HG03469 (cell line): Measurements from ENCODE around the gene BEND6.

ENCODE experiments used
- ATAC-seq: cut with Tn5 transposase; IDR thresholded peaks from one replicate; pipeline ENCODE4 v1.9.1; 2021; ENCODE audit warnings: mild to moderate bottlenecking, moderate library complexity, moderate number of reproducible peaks; ENCODE audit not compliant: unreplicated experiment

Gene BEND6, protein sequence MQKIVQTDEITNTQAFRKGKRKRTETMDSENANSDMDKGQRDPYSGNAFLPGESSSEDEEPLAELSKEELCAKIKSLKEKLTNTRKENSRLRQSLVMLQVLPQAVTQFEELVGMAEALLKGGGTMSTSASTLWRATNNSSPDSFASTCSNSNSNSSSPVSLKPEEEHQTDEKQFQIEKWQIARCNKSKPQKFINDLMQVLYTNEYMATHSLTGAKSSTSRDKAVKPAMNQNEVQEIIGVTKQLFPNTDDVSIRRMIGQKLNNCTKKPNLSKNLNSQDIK

DNA sequence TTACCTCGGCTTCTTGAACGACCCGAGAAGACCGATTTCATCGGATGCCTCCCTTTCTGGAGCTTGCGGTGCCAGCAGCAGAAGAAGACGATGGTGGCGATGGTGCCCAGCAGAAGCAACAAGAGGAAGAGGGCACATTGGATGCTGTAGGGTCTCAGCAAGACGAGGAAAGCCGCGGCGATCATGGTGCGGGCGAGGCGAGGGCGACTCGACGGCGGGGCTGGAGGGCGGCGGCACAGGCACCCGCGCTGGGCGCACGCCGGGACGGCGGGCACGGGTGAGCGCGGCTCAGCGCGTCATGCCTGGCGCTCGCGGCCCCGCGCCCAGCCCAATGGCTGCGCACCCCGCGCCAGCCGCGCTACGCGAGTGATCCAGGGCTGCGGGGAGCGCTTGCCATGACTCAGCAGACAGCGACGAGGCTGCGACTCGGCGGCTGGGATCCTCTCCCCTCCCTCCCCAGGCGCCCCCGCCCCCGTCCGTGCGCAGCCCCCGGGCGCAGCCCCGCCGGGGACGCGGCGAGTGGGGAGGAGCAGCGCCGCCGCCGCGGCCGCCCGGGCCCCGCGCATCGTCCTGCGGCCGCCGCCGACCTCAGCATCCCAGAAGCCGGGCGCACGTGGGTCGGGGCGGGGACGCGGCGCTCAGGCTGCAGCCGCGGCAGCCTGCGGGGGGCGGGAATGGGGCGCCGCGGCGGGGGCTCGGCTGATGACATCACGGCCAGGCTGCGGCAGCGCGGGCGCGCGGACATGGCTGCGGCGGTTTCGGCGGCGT is at the start of gene BEND6:
BEND6 (plus strand) TSS at position 705 of the 768 bp plus-strand sequence. CDS start 26,704 bp downstream, outside the sequence.
- ATAC-seq, result peak; percentile 25

DNA sequence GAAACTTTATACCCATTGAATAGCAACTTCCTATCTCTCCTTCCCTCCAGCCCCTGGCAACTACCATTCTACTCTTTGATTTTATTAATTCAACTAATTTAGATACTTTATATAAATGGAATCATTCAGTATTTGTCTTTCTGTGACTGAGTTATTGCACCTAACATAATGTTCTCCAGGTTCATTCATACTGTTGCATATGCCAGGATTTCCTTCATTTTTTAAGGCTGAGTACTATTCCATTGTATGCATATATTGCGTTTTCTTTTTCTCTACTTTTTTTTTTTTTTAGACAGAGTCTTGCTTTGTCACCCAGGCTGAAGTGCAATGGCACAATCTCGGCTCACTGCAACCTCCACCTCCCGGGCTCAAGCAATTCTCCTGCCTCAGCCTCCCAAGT is 49.5 kb upstream of the BEND6 start:
- ATAC-seq, result no peak

DNA sequence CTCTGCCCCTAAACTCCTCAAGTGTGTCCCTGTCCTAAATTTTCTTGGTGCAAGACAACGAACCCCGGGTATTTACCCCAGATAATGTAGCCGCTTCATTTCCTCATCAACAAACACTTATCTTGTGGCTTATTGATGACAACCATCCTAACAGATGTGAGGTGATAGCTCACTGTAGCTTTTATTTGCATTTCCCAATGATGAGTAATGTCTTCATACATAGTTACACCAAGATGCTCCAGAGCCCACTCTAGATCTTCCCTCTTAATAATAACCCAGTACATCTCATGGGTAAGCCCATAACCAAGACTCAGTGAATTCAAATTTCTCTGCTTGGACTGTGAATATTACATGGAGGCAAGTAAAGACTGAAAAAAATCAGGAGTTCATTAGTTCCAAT is 48.2 kb upstream of the BEND6 start:
- no peak for ATAC-seq

DNA sequence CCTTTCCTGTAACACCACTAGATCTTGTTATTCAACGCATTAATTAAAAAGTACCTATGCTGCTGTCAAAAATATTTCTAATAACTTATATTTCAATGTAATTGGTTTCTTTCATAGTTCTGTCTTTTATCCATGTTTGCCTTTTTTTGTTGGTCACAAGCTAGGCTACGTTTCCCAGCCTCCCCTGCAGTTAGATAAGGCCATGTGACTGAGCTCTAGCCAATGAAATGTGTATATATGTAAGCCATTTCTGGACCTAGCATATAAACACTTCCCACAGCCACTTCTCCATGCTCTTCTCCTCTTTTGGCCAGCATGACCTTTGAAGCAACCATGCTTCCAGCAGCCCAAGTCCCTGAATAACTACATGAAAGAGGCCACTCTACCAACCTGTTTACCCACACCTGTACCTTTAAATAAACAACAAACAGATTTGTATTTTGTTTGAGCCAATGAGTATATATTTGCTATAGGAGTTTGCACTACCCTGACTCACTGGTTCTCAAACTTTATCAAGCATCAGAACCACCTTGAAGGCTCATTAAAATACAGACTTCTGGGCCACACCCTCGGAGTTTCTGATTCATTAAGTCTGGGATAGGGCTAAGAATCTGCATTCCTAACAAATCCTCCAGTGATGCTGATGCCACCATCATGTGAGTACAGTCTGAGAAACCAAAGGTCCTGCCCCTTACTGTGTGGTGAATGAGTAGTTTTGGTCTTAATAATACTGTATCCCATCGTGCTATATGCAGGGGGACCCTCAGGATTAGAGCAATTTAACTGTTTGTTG is 45.6 kb upstream of the BEND6 start:
- no peak for ATAC-seq

DNA sequence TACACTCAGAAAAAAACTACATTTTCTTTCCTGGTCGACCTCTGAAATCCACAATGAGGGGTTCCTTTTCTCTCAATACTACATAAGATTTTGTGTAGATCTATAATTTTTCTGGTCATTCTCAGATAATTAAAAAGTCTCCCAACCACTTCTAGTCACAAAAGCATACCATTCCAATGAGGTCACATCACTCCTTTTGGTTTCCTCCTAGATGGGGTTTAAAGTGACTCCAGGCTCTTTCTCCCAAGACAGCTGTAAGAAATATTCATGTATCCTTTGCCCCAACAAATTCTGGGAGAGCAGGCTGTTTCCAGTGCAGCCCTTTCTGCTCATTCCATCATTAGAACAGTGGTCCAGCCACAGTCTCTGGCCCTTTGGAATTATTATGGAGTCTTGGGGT is 43.1 kb upstream of the BEND6 start:
- ATAC-seq, result no peak

DNA sequence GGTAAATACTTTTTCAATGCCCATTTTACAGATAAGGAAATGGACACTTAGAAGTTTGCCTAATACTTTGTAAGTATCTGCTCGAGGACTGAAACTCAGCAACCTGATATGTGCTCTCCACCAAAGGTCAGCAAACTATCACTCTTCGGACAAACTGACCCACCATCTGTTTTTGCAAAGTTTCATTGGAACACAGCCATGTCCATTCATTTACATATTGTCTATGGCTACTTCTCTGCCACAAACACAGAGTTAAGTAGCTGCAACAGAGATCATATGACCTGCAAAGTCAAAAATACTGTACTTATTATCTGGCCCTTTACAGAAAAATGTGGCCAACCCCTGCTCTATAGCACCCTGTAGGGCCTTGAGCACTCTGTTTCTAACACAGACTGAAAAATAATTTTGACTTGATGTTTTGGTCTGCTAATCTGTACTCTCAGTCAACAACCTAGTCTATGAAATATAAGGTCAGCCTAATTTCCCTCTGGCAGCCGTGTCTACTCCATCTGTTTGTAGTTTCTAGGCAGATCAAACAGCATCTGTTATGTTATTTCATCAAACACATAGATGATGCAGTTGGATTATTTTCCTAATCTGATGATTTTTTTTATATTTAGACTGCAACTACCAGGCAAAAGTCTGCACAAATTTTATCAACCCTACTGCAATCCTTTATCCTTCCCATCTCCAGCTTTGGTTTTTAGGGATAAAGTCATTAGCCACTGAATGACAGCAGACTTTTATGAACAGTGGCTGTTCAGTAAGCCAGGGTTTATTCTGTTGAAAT is 41.4 kb upstream of the BEND6 start:
- no peak for ATAC-seq

DNA sequence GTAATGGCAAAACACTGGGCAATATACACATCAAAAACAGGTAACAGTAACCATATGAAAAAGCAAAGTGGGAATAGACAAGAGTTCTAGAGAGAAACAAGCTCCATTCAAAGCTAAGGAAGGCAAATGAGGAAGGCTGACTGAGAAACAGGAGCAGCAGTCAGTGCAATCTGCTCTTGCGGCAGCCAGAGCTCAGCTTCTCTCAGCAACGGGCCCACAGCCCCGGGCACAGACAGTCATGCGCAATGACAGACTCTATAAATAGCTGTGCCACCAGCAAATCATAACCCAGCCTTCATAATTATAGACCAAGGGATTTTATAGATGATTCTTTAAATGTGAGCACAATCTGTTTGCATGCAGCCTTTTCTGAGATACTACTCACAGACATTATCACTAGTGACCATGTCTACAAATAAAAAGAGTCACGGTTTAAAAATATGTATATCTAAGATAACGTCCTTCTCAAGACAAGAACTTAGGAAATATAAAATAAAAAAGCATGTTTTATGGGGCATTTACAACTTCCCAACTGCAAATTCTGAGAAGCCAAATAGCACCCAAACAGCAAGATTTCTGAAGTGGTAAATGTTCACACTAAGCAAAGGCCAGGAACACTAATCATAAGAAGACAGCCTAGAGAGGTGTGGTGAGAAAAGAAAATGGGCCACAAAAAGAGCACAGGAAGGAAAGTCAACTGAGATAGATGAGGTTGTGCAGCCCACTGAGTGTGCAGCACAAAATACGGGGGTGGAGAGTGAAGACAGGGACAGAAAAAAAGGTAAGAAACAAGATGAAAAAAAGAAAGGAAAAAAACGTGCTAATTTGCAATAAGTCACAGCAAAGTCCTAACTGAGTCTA is 39.9 kb upstream of the BEND6 start:
- no peak for ATAC-seq

DNA sequence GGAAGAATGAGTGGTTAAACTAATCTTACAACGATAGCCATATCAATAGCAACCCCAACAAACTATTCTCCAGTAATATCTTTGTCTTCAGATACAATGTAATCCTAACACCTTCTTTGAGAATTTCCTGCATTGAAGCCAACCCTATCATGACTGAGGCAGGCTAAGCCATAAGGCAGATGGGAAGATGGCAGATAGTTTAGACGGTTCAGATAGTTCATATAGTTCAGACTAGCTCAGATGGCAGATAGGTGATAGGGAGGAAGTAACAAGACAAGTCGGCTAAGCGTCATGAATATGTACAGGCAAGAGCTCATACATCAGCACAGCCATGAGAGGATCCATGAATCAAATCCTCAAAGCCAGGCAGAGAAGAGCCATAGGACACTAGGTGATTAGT is 39.1 kb upstream of the BEND6 start:
- no peak for ATAC-seq

DNA sequence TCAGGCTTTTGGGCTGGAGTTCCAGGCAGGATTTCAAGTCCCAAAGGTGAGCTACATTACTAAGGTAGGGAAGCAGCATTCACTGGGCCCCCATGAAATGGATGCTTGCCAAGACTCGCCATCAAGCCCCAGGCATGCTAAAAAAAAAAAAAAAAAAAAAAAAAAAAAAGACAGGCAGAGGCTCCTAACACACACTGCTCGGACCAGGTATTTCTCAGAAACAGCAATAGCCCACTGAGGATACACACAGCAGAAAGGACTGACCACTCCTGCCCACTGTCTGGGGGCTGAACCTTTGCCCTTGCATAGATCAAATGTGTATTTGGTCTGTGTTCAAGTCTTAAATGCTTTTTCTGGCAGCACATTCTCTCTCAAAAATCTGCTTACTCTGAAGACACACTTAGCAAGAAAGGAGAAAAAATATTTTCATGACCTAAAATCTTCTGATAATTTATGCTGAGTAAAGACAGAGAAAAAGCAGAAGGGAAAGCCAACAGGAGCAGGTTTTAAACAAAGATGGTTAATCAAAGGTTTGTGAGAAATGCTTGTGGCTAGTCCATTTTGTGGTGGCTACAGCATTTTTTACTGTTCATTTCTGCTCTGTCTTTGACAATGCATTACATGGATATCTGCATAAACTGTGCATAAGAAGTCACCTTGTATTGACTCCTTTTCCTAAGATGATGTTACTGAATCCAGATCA is 37.9 kb upstream of the BEND6 start:
- ATAC-seq, result no peak

DNA sequence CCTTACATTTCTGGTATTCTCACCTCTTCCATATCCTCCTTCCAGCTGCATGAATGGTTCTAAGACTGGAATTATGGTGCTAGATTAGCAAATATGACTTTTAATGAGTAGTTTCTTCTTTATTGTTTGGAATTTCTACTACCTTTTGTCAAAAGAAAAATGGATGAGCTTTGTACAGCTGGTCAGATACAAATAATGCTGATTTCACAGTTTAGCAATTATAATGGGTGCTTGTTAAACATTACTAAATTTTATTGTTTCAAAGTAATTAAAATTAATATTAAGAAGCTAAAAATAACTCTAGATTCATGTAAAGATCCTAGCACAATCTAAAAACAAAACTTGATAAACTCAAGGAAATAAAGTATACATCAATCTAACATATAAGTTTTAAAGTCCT is 32.3 kb upstream of the BEND6 start:
- ATAC-seq, result no peak

DNA sequence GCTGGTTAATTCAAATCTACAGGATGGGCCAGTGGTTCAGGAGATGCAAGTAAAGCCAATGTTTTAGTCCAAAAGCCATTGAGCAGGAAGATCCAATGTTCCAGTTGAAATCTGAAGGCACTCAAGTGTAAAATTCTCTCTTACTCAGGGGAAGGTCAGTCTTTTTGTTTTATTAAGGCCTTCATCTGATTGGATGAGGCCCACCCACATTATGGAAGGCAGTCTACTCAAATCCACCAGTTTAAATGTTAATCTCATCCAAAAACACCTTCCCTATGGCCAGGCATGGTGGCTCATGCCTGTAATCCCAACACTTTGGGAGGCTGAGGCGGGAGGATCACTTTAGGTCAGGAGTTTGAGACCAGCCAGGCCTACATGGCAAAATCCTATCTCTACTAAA is 31.3 kb upstream of the BEND6 start:
- ATAC-seq, result no peak

DNA sequence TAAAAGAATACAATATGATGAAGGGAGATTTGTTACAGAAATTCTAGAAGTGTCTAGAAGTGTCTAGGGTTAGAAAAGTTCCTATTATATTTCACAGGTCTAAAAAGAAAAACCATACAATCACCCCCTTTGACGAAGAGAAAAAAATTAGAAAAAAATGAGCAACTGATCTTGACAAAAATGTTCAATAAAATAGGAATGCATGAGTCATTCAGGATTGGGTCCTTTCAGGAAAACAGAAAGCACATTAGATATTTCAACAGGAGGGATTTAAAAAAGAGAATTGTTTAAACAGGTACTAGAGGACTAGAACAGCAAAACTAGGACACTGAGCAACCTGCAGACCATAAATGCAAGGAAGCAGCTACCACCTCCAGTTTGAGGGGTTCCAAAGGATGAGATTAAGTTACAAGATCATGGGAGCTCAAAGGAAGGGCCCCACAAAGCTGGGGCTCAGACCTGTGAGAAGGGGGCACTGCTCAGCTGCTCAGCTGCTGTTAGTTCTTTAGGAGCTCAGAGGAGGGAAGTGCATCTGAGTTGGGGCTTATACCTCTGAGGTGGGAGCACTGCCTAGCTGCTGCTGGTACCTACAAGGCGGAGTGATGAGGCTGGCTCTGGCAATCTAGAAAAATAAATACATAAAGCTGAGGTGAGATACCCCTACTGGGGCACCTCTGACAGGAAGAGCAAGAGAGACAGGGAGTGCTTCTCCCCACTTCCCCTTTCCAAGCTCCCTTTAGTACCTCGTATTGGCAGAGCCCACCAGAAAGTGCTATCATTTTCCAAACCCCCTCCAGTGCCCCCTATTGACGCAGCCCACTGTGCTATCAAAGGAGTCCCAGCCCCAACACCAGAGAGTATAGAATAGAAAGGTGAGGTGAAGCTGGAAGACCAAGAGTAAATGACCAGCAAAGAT is 27.1 kb upstream of the BEND6 start:
- no peak for ATAC-seq

DNA sequence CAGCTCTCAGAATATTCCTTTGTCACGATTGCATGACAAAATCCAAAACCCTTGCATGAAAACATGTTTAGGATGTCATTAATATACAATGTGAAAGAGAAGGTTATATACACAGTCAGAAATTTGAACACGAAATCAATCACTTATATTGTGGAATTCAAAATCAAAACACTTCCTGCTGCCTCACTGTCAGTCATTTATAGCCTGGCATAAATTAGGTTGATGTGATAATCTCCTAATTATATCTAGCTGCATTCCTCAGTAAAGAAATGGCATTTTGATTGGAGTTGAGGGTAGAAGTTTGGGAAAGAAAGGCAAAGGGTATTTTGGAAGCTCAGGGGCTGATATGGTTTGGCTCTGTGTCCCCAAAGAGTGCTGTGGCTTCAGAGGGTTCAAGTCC is 24.1 kb upstream of the BEND6 start:
- ATAC-seq, result no peak

DNA sequence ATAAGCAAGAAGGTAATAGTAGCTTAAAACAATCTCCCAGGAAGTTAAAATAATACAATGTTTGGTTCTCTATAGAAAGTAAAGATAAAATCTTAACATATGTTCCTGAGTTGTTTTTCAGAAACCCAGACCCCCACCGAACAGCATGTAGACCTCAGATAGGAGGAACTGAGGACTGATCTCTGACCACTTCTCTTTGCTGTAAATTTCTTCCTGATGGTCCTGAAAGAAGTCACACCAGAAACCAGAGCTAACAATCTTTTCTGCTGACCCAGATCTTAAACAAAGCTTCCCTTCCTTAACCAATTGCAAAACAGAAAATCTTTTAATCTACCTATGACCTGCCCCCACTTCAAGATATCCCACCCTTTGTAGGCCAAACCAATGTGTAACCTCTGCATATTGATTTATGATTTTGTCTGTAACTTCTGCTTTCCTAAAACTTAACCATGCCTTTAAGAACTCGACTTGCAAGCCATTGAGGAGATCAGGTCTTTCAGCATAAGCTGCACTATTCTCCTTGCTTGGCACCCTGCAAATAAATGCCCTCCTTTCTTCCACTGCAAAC is 21.9 kb upstream of the BEND6 start:
- ATAC-seq, result no peak

DNA sequence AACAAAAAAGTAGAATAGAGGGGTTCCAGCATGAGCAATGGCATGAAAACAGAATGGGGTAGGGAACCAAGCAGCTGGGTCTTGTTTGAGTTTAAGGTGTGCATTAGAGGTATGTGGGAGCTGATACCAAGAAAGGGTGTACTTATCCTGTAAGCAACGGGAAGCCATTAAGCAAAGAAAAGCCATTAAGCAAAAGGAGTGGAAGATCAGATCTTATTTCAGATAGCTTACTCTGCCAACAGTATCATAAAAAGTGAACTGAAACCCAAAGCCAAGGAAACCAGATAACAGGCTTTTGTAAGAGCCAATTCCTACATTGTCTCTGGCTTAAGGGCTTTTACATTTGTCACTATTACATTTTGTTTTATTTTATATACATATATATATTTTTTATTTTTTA is 21.3 kb upstream of the BEND6 start:
- no peak for ATAC-seq

DNA sequence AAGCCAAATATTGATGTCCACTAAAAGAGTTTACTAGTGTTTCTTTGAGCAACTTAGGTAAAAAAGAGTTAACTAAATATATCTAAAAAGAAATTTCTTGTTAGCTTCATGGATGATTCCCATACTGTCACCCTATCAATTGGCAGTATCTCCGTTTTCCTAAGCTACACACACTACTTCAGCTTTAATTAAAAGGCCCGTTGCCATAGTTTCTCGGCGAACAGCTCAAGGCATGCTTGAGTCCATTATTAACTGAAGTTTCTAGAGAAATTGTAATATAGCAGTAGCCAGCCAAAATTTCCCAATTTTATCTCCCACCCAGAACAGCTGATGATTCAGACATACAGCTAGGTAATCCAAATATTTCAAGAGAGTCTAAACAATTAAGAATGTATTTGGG is 20.0 kb upstream of the BEND6 start:
- ATAC-seq, result no peak

DNA sequence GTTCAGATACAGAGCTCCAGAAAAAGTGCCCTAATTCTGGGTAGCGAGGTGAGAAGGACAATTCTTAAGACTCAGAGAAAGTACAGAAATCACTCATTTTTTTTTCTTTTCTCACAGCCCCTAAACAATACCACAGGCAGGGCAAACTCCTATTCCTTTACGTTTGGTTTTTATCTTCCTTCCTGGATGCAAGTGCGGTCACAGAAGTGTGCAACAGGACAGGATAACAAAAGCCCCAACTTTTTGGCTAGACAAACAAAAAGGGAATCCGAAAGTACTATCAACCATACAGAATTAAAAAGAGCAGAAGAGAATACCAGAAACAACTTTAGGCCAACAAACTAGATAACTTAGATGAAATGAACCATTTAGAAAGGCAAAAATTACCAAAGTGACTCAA is 18.4 kb upstream of the BEND6 start:
- no peak for ATAC-seq

DNA sequence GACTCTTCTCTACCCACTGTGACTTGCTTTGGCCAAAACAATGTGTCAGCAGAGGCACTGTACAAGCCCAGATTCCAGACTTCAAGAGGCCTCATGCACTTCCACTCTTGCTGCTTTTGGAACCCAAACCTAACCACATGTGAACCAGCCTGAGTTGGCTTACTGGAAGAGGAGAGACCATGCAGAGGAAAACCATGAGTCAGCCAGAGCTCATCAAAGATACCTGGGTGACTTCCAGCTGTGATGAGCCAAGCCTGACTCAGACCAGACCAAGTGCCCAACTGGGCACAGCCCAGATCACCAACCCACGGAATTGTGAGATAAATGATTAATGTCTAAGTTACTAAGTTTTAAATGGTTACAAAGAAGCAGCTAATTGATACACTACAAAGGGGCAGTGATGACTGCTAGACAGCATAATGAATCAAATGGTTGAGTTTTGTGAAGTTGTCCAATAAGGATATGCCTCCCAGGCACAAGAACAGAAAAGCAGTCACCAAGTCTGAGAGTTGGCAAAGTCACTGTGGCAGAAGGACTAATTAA is 16.2 kb upstream of the BEND6 start:
- ATAC-seq, result no peak
